GM08714 (cell line): ENCODE measurements around the gene NEUROD2.

Source experiments
- H3K4me3 ChIP-seq: fragments of 200-500 bp; sonication (Bioruptor generic); 2 replicates; pipeline ENCODE4 v1.5.1; 2014; ENCODE audit warnings: mild to moderate bottlenecking, low read length, inconsistent platforms
- ZNF274 ChIP-seq: IDR thresholded peaks from 2 replicates; pipeline ENCODE4 v1.6.1; 2012; ENCODE audit warnings: mild to moderate bottlenecking, low read depth, low read length

Gene NEUROD2

GRCh38 chr17:39639566-39640458 lies 32.1 kb upstream of the NEUROD2 start:
- H3K4me3 ChIP-seq: no peak overlapping the region
- no peak for TF ChIP-seq ZNF274

GRCh38 chr17:39639043-39639442 lies 31.3 kb upstream of the NEUROD2 start:
- H3K4me3 ChIP-seq: no peak overlapping the region
- no peak for TF ChIP-seq ZNF274

GRCh38 chr17:39638317-39638716 lies 30.6 kb upstream of the NEUROD2 start:
- peak overlapping the region; percentile 90; the same call in 1 of the 2 replicates for H3K4me3 ChIP-seq

GRCh38 chr17:39636927-39637736 lies 29.4 kb upstream of the NEUROD2 start, which contains the start of gene STARD3:
Gene STARD3 (plus strand): TSS chr17:39637144. CDS start chr17:39653532, 16,388 bp downstream.
- peak within 1 kb of the TSS; percentile 90 for H3K4me3 ChIP-seq
- TF ChIP-seq ZNF274: no peak

More at GRCh38 chr17:39638317-39638716, 30.6 kb upstream of the NEUROD2 start:
- TF ChIP-seq ZNF274: no peak

GRCh38 chr17:39636587-39636926 lies 28.8 kb upstream of the NEUROD2 start:
- TF ChIP-seq ZNF274: no peak
- peak overlapping the region; percentile 90; the same call in 1 of the 2 replicates for H3K4me3 ChIP-seq

- no peak for TF ChIP-seq ZNF274
- H3K4me3 ChIP-seq: no peak overlapping the region
Observed at GRCh38 chr17:39635614-39636176, 28.0 kb upstream of the NEUROD2 start.

- no peak for TF ChIP-seq ZNF274
- no peak overlapping the region for H3K4me3 ChIP-seq
Observed at GRCh38 chr17:39634384-39634871, 26.7 kb upstream of the NEUROD2 start.

GRCh38 chr17:39633570-39634183 lies 26.0 kb upstream of the NEUROD2 start:
- TF ChIP-seq ZNF274: no peak
- no peak overlapping the region for H3K4me3 ChIP-seq

- no peak for TF ChIP-seq ZNF274
- no peak overlapping the region for H3K4me3 ChIP-seq
Observed at GRCh38 chr17:39632153-39632941, 24.6 kb upstream of the NEUROD2 start.

GRCh38 chr17:39631403-39631802 lies 23.7 kb upstream of the NEUROD2 start:
- no peak overlapping the region for H3K4me3 ChIP-seq
- no peak for TF ChIP-seq ZNF274

GRCh38 chr17:39629898-39630297 lies 22.2 kb upstream of the NEUROD2 start:
- H3K4me3 ChIP-seq: no peak overlapping the region
- no peak for TF ChIP-seq ZNF274

- H3K4me3 ChIP-seq: no peak overlapping the region
- TF ChIP-seq ZNF274: no peak
Observed at GRCh38 chr17:39629494-39629880, 21.8 kb upstream of the NEUROD2 start.
